Measurements from ENCODE around the gene PTPN23.

GRCh38 chr3:47433796-47434195, 53.0 kb downstream of the PTPN23 start:
- TF ChIP-seq, protein P1, sequence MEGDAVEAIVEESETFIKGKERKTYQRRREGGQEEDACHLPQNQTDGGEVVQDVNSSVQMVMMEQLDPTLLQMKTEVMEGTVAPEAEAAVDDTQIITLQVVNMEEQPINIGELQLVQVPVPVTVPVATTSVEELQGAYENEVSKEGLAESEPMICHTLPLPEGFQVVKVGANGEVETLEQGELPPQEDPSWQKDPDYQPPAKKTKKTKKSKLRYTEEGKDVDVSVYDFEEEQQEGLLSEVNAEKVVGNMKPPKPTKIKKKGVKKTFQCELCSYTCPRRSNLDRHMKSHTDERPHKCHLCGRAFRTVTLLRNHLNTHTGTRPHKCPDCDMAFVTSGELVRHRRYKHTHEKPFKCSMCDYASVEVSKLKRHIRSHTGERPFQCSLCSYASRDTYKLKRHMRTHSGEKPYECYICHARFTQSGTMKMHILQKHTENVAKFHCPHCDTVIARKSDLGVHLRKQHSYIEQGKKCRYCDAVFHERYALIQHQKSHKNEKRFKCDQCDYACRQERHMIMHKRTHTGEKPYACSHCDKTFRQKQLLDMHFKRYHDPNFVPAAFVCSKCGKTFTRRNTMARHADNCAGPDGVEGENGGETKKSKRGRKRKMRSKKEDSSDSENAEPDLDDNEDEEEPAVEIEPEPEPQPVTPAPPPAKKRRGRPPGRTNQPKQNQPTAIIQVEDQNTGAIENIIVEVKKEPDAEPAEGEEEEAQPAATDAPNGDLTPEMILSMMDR (IDR thresholded peaks at IDR 0.05): no peak
- TF ChIP-seq POLR2AphosphoS5 (IDR thresholded peaks at IDR 0.05) (no peak), EP300 (IDR thresholded peaks at IDR 0.05) (no peak)
